GM23248 (cell line): ENCODE measurements around the gene ZMYM2. TPM values are rescaled to one million over a fixed set of nuclear protein-coding genes. Genes with fewer than 3 reads are reported as not detected.

ENCODE experiments used
- DNase-seq: peaks from one replicate; pipeline ENCODE4 v3.0.0-alpha.2; 2015
- H2AFZ ChIP-seq: fragments of 200-600 bp; sonication (generic); 2 replicates; pipeline ENCODE4 v1.6.1; 2016; ENCODE audit warnings: antibody characterized with exemption
- H3F3A ChIP-seq: fragments of 200-600 bp; sonication (generic); 2 replicates; pipeline ENCODE4 v1.6.1; 2016; ENCODE audit warnings: mild to moderate bottlenecking, antibody characterized with exemption, mixed run types; ENCODE audit not compliant: insufficient read depth
- H3K27ac ChIP-seq: fragments of 200-600 bp; sonication (generic); 2 replicates; pipeline ENCODE4 v1.5.1; 2016; ENCODE audit warnings: mild to moderate bottlenecking
- H3K27me3 ChIP-seq: fragments of 200-600 bp; sonication (generic); replicated peaks from 2 replicates; pipeline ENCODE4 v1.6.1; 2016; ENCODE audit warnings: mild to moderate bottlenecking; ENCODE audit not compliant: insufficient read depth
- H3K36me3 ChIP-seq: fragments of 200-600 bp; sonication (generic); 2 replicates; pipeline ENCODE4 v1.6.1; 2016; ENCODE audit warnings: low read depth, mild to moderate bottlenecking
- H3K4me1 ChIP-seq: fragments of 200-600 bp; sonication (generic); 2 replicates; pipeline ENCODE4 v1.6.1; 2016; ENCODE audit warnings: mild to moderate bottlenecking; ENCODE audit not compliant: insufficient read depth
- H3K4me2 ChIP-seq: fragments of 200-600 bp; sonication (generic); one replicate; pipeline ENCODE4 v1.6.1; 2016; ENCODE audit warnings: mild to moderate bottlenecking; ENCODE audit not compliant: unreplicated experiment
- H3K4me3 ChIP-seq: fragments of 200-600 bp; sonication (generic); 2 replicates; pipeline ENCODE4 v1.5.1; 2016; ENCODE audit warnings: mild to moderate bottlenecking
- H3K79me2 ChIP-seq: fragments of 200-600 bp; sonication (generic); 2 replicates; pipeline ENCODE4 v1.6.1; 2016; ENCODE audit warnings: mild to moderate bottlenecking; ENCODE audit not compliant: insufficient read depth
- H3K9ac ChIP-seq: fragments of 200-600 bp; sonication (generic); 2 replicates; pipeline ENCODE4 v1.6.1; 2016; ENCODE audit warnings: mild to moderate bottlenecking
- H3K9me2 ChIP-seq: fragments of 200-600 bp; sonication (generic); 2 replicates; pipeline ENCODE4 v1.6.1; 2016; ENCODE audit warnings: mixed run types, mild to moderate bottlenecking, moderate library complexity; ENCODE audit not compliant: insufficient read depth
- H3K9me3 ChIP-seq: fragments of 200-600 bp; sonication (generic); one replicate; pipeline ENCODE4 v1.6.1; 2017; ENCODE audit warnings: low read depth
- H4K20me1 ChIP-seq: fragments of 200-600 bp; sonication (generic); 2 replicates; pipeline ENCODE4 v1.6.0; 2016; ENCODE audit not compliant: insufficient read depth
- EZH2 ChIP-seq: fragments of 200-600 bp; sonication (generic); IDR thresholded peaks from 2 replicates; pipeline ENCODE4 v1.6.1; 2018; ENCODE audit warnings: antibody characterized with exemption, mild to moderate bottlenecking; ENCODE audit not compliant: insufficient read depth, poor library complexity, severe bottlenecking
- EZH2phosphoT487 ChIP-seq: fragments of 200-600 bp; sonication (generic); IDR thresholded peaks from 2 replicates; pipeline ENCODE4 v1.6.1; 2018; ENCODE audit warnings: antibody characterized with exemption, moderate library complexity, mild to moderate bottlenecking, low read depth; ENCODE audit not compliant: insufficient read depth
- WGBS, 2 experiments: methylation state at CpG; one replicate each; pipeline ENCODE4 v1.1.6; 2015 to 2017; ENCODE audit warnings: low lambda C conversion rate in 2 of 2, low coverage in 1 of 2; ENCODE audit errors: missing lambda C conversion rate in 2 of 2; 5-methylcytosine and 5-hydroxymethylcytosine counted together
- in situ Hi-C: fragments of 300-500 bp; cut with MboI; formaldehyde crosslinking; loops from 2 replicates; pipeline ENCODE4 v1.15.0; 2020
- polyA plus RNA-seq: library from polyadenylated mRNA; unstranded; fragments of >200 nt; fragmentation: Nextera tagmentation; extraction: Ambion mirVana; gene quantifications from 2 replicates; pipeline ENCODE4 v1.2.1, GENCODE V29; 2016
- total RNA-seq: library from RNA; depleted of rRNA; stranded (reverse); fragments of >200 nt; shearing (Covaris generic); gene quantifications from 2 replicates; pipeline ENCODE4 v1.2.3, GENCODE V29; 2014

ZMYM2 gene
- total and polyA plus RNA-seq, 2 experiments from 2014 or later: 14.9 to 35.0 TPM

DNA sequence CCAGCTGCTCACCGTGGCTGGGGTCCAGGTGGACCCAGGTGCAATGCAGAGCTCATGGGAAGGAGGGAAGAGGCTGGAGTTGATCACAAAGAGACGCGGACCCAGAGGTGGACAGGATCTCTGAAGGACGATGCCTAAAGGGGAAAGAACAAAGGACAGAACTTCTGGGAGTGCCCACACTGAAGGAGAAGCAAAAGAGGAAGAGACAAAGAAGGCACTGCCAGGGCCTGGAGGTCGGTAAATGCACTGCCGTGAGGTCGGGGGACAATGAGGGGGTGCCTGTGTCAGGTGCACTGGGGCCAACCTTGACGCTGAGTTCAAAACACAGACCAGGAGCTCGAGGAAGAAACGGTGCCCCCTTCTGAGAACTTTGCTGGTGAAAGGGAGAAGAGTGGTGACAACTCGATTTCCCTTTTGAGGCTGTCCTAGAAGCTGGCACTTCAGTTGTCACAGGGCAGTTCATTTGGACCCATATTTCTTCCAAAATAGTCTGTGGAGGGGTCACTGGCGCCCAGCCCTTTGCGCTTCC lies 146.7 kb downstream of the ZMYM2 start:
- no peak for DNase-seq

DNA sequence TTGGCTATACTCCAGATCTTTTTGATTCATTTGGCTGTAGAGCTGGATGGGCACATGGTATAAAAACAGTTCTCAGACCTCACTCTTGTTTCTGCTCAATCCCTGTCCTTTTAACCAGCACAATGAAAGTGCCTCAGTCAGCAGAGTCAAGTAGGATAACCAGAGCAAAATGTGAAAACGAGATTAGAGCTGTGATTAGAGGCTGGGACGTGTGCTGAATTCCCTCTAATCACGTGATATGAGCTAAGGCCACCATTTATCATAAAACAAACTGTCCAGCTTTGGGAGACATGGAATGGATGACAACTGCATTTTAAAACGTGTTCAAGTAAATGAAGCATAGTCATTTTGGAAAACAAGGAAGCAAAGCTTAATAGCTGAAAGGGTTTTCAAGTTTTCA lies 148.2 kb downstream of the ZMYM2 start:
- DNase-seq: no peak
- H4K20me1 ChIP-seq: no peaks in the 10 kb centered on the region
- WGBS, 2 experiments: 19% methylated on average over 4 of the region's 4 CpGs
- no peak overlapping the region for H3K4me2 ChIP-seq
- H3K79me2 ChIP-seq: no peaks in the 10 kb centered on the region
- no peak overlapping the region for H3K9ac ChIP-seq
- H3K9me3 ChIP-seq: no peaks in the 10 kb centered on the region
- no peak overlapping the region for H3K4me3 ChIP-seq
- no peak overlapping the region for H3K27ac ChIP-seq
- in situ Hi-C loops: no loop called here
- H3K9me2 ChIP-seq: no peaks in the 10 kb centered on the region
- peaks cover 13% of the 10 kb centered on the region; the same call in 1 of the 2 replicates for H3K4me1 ChIP-seq
- peaks cover 9% of the 10 kb centered on the region; the same call in 1 of the 2 replicates for H3K27me3 ChIP-seq
- TF ChIP-seq EZH2 (no peak), EZH2phosphoT487 (no peak)
- H2AFZ ChIP-seq: no peak overlapping the region
- H3K36me3 ChIP-seq: no peaks in the 10 kb centered on the region
- no peaks in the 10 kb centered on the region for H3F3A ChIP-seq

More for the DNA sequence above, 146.7 kb downstream of the ZMYM2 start:
- H3K4me1 ChIP-seq: peaks cover 13% of the 10 kb centered on the region; the same call in 1 of the 2 replicates
- 67 to 68% methylated on average over 12 to 13 of the region's 13 CpGs for WGBS, 2 experiments
- peaks cover 9% of the 10 kb centered on the region; the same call in 1 of the 2 replicates for H3K27me3 ChIP-seq
- H3K36me3 ChIP-seq: no peaks in the 10 kb centered on the region
- no peak for TF ChIP-seq EZH2
- TF ChIP-seq EZH2phosphoT487: no peak
- no peak overlapping the region for H3K4me3 ChIP-seq
- no peaks in the 10 kb centered on the region for H4K20me1 ChIP-seq
- in situ Hi-C loops: no loop called here
- H3K4me2 ChIP-seq: no peak overlapping the region
- no peak overlapping the region for H3K9ac ChIP-seq
- no peak overlapping the region for H3K27ac ChIP-seq
- no peaks in the 10 kb centered on the region for H3F3A ChIP-seq
- no peak overlapping the region for H2AFZ ChIP-seq
- H3K9me3 ChIP-seq: no peaks in the 10 kb centered on the region
- no peaks in the 10 kb centered on the region for H3K9me2 ChIP-seq
- no peaks in the 10 kb centered on the region for H3K79me2 ChIP-seq

DNA sequence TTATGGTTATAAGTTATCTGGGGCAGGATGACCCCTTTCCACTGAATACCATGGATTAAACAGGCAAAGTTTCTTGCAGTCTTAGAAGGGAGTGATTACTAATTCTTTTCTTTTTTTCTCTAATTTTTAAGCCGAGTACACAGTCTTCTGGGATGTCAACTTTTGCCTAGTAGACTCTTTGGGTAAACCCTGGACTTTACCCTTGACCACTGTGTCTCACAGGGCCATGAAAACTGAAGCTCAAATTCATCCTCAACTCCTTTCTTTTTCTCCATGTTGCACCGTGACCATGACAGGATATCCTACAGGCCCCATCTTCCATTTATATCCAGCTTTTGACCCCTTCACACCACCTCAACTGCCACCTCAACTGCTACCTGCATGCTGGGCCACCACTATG lies 150.5 kb downstream of the ZMYM2 start:
- no peak overlapping the region for H3K9ac ChIP-seq
- H3K9me2 ChIP-seq: no peaks in the 10 kb centered on the region
- no peak for DNase-seq
- WGBS, 2 experiments: 55 to 63% methylated on average over 2 of the region's 2 CpGs
- no peaks in the 10 kb centered on the region for H3K36me3 ChIP-seq
- H3F3A ChIP-seq: no peaks in the 10 kb centered on the region
- in situ Hi-C loops: no loop called here
- no peaks in the 10 kb centered on the region for H3K4me1 ChIP-seq
- no peaks in the 10 kb centered on the region for H3K9me3 ChIP-seq
- H2AFZ ChIP-seq: no peak overlapping the region
- H4K20me1 ChIP-seq: no peaks in the 10 kb centered on the region
- no peaks in the 10 kb centered on the region for H3K79me2 ChIP-seq
- no peak for TF ChIP-seq EZH2
- no peak for TF ChIP-seq EZH2phosphoT487
- H3K4me3 ChIP-seq: no peak overlapping the region
- no peak overlapping the region for H3K27ac ChIP-seq
- no peak overlapping the region for H3K4me2 ChIP-seq
- peaks cover 3% of the 10 kb centered on the region; the same call in 1 of the 2 replicates for H3K27me3 ChIP-seq

DNA sequence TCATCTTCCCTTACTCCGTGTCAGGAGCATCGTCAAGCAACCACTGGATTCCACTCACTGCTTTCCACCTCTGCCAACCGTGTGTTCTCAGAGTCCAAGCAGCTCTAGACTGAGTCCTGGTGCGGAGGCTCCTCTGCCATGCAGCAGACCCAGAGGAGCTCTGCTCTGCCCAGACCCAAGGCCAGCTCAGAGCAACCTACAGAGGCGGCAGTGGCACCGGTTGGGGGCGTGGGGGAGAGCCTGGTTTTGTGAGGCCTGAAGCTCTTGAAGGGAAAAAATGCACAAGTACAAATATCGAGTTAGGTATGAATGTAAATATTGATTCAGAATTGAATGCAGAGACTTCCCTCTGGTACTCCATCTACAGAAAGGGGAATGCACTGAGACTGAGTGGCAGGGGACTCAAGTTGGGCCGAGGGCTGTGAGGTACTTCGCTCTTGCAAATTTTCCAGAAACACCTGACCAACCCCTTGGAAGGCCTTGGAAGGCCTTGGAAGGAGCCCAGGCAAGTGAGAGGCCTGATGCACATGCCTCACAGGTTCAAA lies 155.6 kb downstream of the ZMYM2 start:
- no peaks in the 10 kb centered on the region for H3K27me3 ChIP-seq
- no peaks in the 10 kb centered on the region for H3F3A ChIP-seq
- H3K9ac ChIP-seq: no peak overlapping the region
- H4K20me1 ChIP-seq: no peaks in the 10 kb centered on the region
- TF ChIP-seq EZH2 (no peak), EZH2phosphoT487 (no peak)
- no peaks in the 10 kb centered on the region for H3K9me3 ChIP-seq
- H3K4me3 ChIP-seq: no peak overlapping the region
- no peaks in the 10 kb centered on the region for H3K36me3 ChIP-seq
- 78 to 79% methylated on average over 10 of the region's 10 CpGs for WGBS, 2 experiments
- no peak overlapping the region for H3K4me2 ChIP-seq
- no peaks in the 10 kb centered on the region for H3K79me2 ChIP-seq
- no peak for DNase-seq
- no peak overlapping the region for H2AFZ ChIP-seq
- no peak overlapping the region for H3K27ac ChIP-seq
- in situ Hi-C loops: no loop called here
- no peaks in the 10 kb centered on the region for H3K9me2 ChIP-seq
- no peaks in the 10 kb centered on the region for H3K4me1 ChIP-seq
